Measurements from ENCODE around the gene PARP9. TPM values are rescaled to one million over a fixed set of nuclear protein-coding genes. Genes with fewer than 3 reads are reported as not detected.

The PARP9 gene
- total and polyA plus RNA-seq, 2 donors (not counting 1 experiment from before 2014, with no cell fraction given): 19.6 to 31.2 TPM

GRCh38 chr3:122496508-122496907 is 67.6 kb downstream of the PARP9 start:
- no peaks in the 10 kb centered on the region for H3K9me3 Mint-ChIP-seq (ENCODE audit: insufficient read depth)
- ATAC-seq (ENCODE audit: low read depth) (no peak), DNase-seq (no peak)
- ChIA-PET POLR2A (no interaction called here), CTCF (interaction anchor here (0.6 to 1.1 kb wide), 3 partner anchors 63 to 323 kb away, joined by 3 read pairs; no protein-coding TSS in a partner anchor)
- intact Hi-C loops (cut with micrococcal nuclease): no loop called here
- no peaks in the 10 kb centered on the region for H3K9me3 ChIP-seq (ENCODE audit: control extremely low read depth in 1 of 3, control insufficient read depth in 2 of 3, insufficient read depth in 1 of 3, low read length in 2 of 3)
- peaks cover 61% of the 10 kb centered on the region for H3K79me2 ChIP-seq (ENCODE audit: control insufficient read depth, insufficient read depth, low read length)
- no peak overlapping the region for H3K27ac Mint-ChIP-seq
- no peak overlapping the region for H3K4me3 ChIP-seq (ENCODE audit: control extremely low read depth in 1 of 5, extremely low read depth in 1 of 5, insufficient read depth in 1 of 5, low read depth in 2 of 5, low read length in 4 of 5)
- H3K27me3 Mint-ChIP-seq: no peaks in the 10 kb centered on the region
- H3K27ac ChIP-seq (ENCODE audit: low read length in 2 of 2): no peak overlapping the region
- no peak overlapping the region for H3K4me2 ChIP-seq (replicated peaks; ENCODE audit: low read depth, low read length, poor library complexity, severe bottlenecking)
- TF ChIP-seq CTCF (IDR thresholded peaks at IDR 0.05) (no peak), EZH2 (IDR thresholded peaks at IDR 0.05; ENCODE audit: borderline replicate concordance, insufficient read depth, low read depth, low read length, poor library complexity, severe bottlenecking) (no peak)
- no peaks in the 10 kb centered on the region for H3K4me1 ChIP-seq (ENCODE audit: control insufficient read depth in 2 of 2, insufficient read depth in 2 of 2, low read length in 2 of 2)
- no peaks in the 10 kb centered on the region for H3K27me3 ChIP-seq (replicated peaks in 1 of 4; ENCODE audit: control extremely low read depth in 1 of 4, control insufficient read depth in 3 of 4, insufficient read depth in 4 of 4, low read length in 3 of 4)
- no peak overlapping the region for H3K4me3 Mint-ChIP-seq
- H3K4me1 Mint-ChIP-seq: peaks cover 23% of the 10 kb centered on the region
- peaks cover 2 to 22% of the 10 kb centered on the region in 2 experiments for H3K36me3 ChIP-seq (replicated peaks in 1 of 2; ENCODE audit: control extremely low read depth in 1 of 2, control insufficient read depth in 1 of 2, extremely low read depth in 1 of 2, insufficient read depth in 2 of 2, low read length in 1 of 2)
- peaks cover 44% of the 10 kb centered on the region for H4K20me1 ChIP-seq (ENCODE audit: control insufficient read depth, insufficient read depth, low read length, poor library complexity, severe bottlenecking)
- no peak overlapping the region for H3K9ac ChIP-seq (ENCODE audit: low read length)
- no peak overlapping the region for H2AFZ ChIP-seq (ENCODE audit: insufficient read depth, low read depth, low read length, poor library complexity, severe bottlenecking)
- WGBS (ENCODE audit: insufficient coverage): 92% methylated on average over 1 of the region's 2 CpGs

GRCh38 chr3:122493296-122493695 is 70.8 kb downstream of the PARP9 start:
- POLR2A ChIA-PET: interaction anchor here (0.7 kb wide), 1 partner anchor 128 kb away, joined by 3 read pairs; no protein-coding TSS in a partner anchor
- no peak for ATAC-seq (ENCODE audit: low read depth)
- WGBS (ENCODE audit: insufficient coverage): no CpG with 5 or more reads among the region's 3 CpGs

More at GRCh38 chr3:122493296-122493695, 70.8 kb downstream of the PARP9 start:
- intact Hi-C loops (cut with micrococcal nuclease): no loop called here
- peaks cover 9% of the 10 kb centered on the region for H3K4me1 Mint-ChIP-seq
- no peak for DNase-seq
- Histone ChIP-seq H3K9me3 (ENCODE audit: control extremely low read depth in 1 of 3, control insufficient read depth in 2 of 3, insufficient read depth in 1 of 3, low read length in 2 of 3) (no peaks in the 10 kb centered on the region), H3K4me1 (ENCODE audit: control insufficient read depth in 2 of 2, insufficient read depth in 2 of 2, low read length in 2 of 2) (no peaks in the 10 kb centered on the region), H3K4me3 (ENCODE audit: control extremely low read depth in 1 of 5, extremely low read depth in 1 of 5, insufficient read depth in 1 of 5, low read depth in 2 of 5, low read length in 4 of 5) (no peak overlapping the region), H4K20me1 (ENCODE audit: control insufficient read depth, insufficient read depth, low read length, poor library complexity, severe bottlenecking) (peaks cover 18% of the 10 kb centered on the region), H3K27ac (ENCODE audit: low read length in 2 of 2) (no peak overlapping the region), H3K79me2 (ENCODE audit: control insufficient read depth, insufficient read depth, low read length) (peaks cover 40% of the 10 kb centered on the region), H2AFZ (ENCODE audit: insufficient read depth, low read depth, low read length, poor library complexity, severe bottlenecking) (no peak overlapping the region), H3K27me3 (replicated peaks in 1 of 4; ENCODE audit: control extremely low read depth in 1 of 4, control insufficient read depth in 3 of 4, insufficient read depth in 4 of 4, low read length in 3 of 4) (no peaks in the 10 kb centered on the region), H3K4me2 (replicated peaks; ENCODE audit: low read depth, low read length, poor library complexity, severe bottlenecking) (no peak overlapping the region), H3K36me3 (replicated peaks in 1 of 2; ENCODE audit: control extremely low read depth in 1 of 2, control insufficient read depth in 1 of 2, extremely low read depth in 1 of 2, insufficient read depth in 2 of 2, low read length in 1 of 2) (peaks cover 3 to 27% of the 10 kb centered on the region in 2 experiments), H3K9ac (ENCODE audit: low read length) (no peak overlapping the region)
- TF ChIP-seq CTCF (IDR thresholded peaks at IDR 0.05): no peak
- TF ChIP-seq EZH2 (IDR thresholded peaks at IDR 0.05; ENCODE audit: borderline replicate concordance, insufficient read depth, low read depth, low read length, poor library complexity, severe bottlenecking): no peak
- no peak overlapping the region for H3K4me3 Mint-ChIP-seq
- no peak overlapping the region for H3K27ac Mint-ChIP-seq
- no peaks in the 10 kb centered on the region for H3K27me3 Mint-ChIP-seq
- H3K9me3 Mint-ChIP-seq (ENCODE audit: insufficient read depth): no peaks in the 10 kb centered on the region
- CTCF ChIA-PET: no interaction called here

Data from B cell (primary cell).